Bronchial epithelial cell (primary cell): ENCODE results near the gene AGO3. TPM values are rescaled to one million over a fixed set of nuclear protein-coding genes. Genes with fewer than 3 reads are reported as not detected.

Source experiments
- DNase-seq: peaks from one replicate; pipeline ENCODE4 v3.0.0-alpha.2; 2010; ENCODE audit warnings: low read depth
- FAIRE-seq: peaks from 2 replicates; lab custom pipeline; 2011; peaks lifted over from hg19 to GRCh38; lab: Jason Lieb, UNC
- H3K27me3 ChIP-seq: 2 replicates; pipeline ENCODE4 v1.5.1; 2011; ENCODE audit warnings: low read length; ENCODE audit not compliant: control insufficient read depth, insufficient read depth
- H3K36me3 ChIP-seq: 2 replicates; pipeline ENCODE4 v1.5.1; 2011; ENCODE audit warnings: low read length; ENCODE audit not compliant: control insufficient read depth, insufficient read depth
- H3K4me3 ChIP-seq: 2 replicates; pipeline ENCODE4 v1.5.1; 2011; ENCODE audit warnings: mild to moderate bottlenecking, low read depth, low read length, control low read depth
- total RNA-seq: library from RNA; depleted of rRNA; stranded (reverse); fragments of >200 nt; gene quantifications from 2 replicates; pipeline ENCODE4 v1.2.1, GENCODE V29; 2014
- TF ChIP-seq, protein P1 (sequence below): IDR thresholded peaks from 2 replicates; pipeline ENCODE4 v1.5.1; 2011; ENCODE audit warnings: mild to moderate bottlenecking, moderate library complexity, low read length, control low read depth, inconsistent platforms; ENCODE audit not compliant: insufficient read depth, severe bottlenecking

The AGO3 gene
- 9.5 and 9.6 TPM in 2 replicates for total RNA-seq

DNA sequence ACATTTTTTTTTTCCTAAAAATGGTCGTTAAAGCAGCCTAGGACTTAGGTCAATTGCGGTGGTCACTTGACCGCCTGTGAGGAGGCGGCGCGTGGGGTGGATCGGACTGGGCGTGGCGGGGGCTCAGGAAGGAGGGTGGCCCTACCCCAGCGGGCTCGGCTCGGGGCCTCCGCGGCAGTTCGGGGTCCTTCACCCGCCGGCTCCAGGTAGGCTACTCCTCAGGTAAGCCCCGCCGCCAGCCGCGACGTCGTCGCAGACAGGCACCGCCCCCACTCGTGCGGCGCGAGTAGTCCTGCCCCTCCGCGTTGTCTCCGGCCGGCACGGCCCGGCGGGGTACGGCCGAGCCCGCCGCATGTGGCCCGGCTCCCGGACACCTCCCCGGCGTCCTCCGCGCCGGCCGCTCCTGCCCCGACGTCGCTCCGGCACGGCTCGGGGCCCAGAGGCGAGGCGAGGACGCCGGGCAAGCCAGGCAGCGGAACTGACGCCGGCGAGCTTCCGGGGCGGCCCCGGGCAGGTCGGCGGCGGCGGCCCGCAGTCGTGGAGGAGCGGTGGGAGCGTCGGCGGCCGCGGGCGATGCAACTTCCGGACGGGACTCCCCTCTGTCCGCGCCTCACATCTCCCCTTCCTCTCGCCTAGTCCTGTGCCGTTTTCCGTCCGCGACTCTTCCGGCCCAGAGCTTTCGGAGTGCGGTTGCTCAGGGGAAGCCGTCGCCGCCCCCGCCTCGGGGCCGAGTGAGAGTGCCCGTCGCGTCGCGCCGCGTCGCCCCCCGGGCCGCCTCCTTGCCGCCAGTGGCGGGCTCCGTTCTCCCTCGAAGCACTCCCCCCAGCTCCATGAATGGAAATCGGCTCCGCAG, at the start of gene AGO3:
AGO3 (plus strand) TSS at position 513 of the 853 bp plus-strand sequence; CDS start at position 835, 322 bp downstream.
- Histone ChIP-seq H3K4me3 (peak within 1 kb of the TSS; percentile 91), H3K27me3 (no peaks in the 10 kb centered on the region), H3K36me3 (no peaks in the 10 kb centered on the region)
- FAIRE-seq: no peak
- TF ChIP-seq, protein P1, sequence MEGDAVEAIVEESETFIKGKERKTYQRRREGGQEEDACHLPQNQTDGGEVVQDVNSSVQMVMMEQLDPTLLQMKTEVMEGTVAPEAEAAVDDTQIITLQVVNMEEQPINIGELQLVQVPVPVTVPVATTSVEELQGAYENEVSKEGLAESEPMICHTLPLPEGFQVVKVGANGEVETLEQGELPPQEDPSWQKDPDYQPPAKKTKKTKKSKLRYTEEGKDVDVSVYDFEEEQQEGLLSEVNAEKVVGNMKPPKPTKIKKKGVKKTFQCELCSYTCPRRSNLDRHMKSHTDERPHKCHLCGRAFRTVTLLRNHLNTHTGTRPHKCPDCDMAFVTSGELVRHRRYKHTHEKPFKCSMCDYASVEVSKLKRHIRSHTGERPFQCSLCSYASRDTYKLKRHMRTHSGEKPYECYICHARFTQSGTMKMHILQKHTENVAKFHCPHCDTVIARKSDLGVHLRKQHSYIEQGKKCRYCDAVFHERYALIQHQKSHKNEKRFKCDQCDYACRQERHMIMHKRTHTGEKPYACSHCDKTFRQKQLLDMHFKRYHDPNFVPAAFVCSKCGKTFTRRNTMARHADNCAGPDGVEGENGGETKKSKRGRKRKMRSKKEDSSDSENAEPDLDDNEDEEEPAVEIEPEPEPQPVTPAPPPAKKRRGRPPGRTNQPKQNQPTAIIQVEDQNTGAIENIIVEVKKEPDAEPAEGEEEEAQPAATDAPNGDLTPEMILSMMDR: no peak
- peak; percentile 67 for DNase-seq

DNA sequence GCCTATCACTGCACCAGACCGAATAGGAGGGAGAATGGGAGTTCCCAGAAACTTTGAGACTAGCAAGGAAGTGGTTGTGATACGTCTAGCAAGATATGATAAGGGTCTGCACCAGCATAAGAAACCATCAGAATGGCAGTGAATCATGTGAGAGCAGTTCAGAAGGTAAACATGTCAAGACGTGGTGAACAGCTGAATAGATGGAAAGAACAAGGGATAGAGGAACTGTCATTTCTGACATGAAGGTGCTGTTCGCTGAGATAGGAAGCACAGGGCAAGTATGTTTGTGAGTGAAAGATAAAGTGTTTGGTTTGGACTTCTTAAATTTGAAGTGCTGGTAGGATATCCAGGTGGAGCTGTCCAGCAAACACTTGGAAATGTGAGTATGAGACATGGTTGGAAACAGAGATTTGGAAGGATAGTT, 49.0 kb upstream of the AGO3 start:
- Histone ChIP-seq H3K36me3 (no peaks in the 10 kb centered on the region), H3K27me3 (no peaks in the 10 kb centered on the region), H3K4me3 (no peak overlapping the region)
- DNase-seq: no peak
- FAIRE-seq: no peak
- TF ChIP-seq, protein P1: no peak

DNA sequence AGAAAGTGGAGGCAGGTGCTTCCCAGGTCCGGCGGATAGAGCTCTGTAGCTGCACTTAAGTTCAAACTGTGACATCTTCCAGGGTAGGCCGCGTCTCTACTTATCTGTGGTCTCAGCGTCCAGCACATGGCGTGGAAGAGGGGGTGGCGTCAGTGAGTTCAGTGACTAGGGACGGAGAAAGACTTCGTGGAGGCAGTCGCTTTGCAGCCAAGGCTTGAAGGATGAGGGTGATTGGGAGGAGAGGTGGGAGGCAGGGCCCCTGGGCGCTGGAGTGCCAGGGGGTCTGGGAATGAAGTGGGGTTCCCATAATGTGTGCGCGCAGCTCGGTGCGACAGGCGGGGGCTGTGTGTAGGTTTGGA, 48.3 kb upstream of the AGO3 start:
- peak overlapping the region; percentile 98 for H3K4me3 ChIP-seq
- no peaks in the 10 kb centered on the region for H3K36me3 ChIP-seq
- FAIRE-seq (no peak), DNase-seq (no peak)
- H3K27me3 ChIP-seq: no peaks in the 10 kb centered on the region
- TF ChIP-seq, protein P1: no peak

DNA sequence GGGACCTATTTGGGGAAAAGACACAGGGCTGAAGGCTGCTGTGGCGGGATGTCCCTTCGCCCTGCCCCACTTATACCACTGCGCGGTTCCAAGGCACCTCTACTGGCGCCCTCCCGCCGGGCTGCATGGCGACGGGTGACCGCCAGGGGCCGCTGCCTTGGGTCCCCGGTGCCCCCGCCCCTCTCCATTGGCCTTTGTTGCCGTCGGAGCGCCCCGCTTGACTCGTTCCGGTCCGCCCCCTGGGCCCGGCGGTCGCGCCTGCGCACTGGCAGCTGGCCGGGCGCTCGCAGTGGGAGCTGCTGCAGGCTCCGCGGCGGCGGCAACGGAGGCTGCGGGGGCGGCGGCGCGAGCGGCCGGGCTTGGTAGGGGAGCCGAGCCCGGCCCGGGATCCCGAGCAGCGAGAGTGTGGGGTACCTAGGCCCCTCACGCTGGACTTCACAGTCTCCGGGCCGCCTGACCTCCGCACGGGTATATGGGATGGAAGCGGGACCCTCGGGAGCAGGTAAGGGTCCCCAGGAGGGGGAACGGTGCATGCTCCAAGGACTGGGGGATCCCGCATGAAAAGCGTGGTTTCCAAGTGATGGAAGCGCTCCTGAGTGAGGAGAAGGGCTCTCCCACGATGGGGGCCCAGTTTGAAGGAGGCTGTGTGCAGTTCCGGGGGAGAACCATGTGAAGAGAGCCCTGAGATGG, 47.8 kb upstream of the AGO3 start, which contains the start of gene AGO1:
AGO1 (plus strand) TSS at position 265 of the 690 bp plus-strand sequence; CDS start at position 478, 213 bp downstream.
- FAIRE-seq (no peak), DNase-seq (peak; percentile 79)
- H3K4me3 ChIP-seq: peak within 1 kb of the TSS; percentile 98
- no peaks in the 10 kb centered on the region for H3K36me3 ChIP-seq
- TF ChIP-seq, protein P1: peak; percentile 94
- H3K27me3 ChIP-seq: no peaks in the 10 kb centered on the region

DNA sequence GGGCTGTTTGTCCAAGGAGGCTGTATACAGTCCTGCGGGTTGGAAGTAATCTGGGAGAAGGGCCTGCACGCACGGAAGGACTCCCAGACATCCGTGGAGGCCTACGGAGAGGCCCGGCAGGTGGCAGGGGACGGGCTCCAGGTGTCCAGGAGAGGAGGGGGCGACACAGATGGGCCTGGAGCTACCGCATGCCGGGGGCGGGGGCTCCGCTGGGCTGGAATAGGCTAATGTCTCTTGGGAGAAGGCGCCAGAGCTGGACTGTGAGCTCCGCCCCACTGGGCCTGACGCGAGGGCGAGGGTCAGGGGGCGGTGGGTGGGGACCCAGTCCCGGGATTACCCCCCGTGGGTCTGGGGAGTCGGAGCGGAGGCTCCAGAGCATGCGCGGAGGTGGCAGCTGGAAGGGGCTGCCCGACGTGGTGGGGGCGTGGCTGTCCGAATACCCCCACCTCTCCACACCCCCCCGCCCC, 47.2 kb upstream of the AGO3 start:
- H3K27me3 ChIP-seq: no peaks in the 10 kb centered on the region
- H3K36me3 ChIP-seq: no peaks in the 10 kb centered on the region
- DNase-seq (no peak), FAIRE-seq (no peak)
- TF ChIP-seq, protein P1: no peak
- peak overlapping the region; percentile 98 for H3K4me3 ChIP-seq
